Cardiac muscle cell (in vitro differentiated cells and primary cell): ENCODE measurements around the gene ZAR1L. TPM values are rescaled to one million over a fixed set of nuclear protein-coding genes. Genes with fewer than 3 reads are reported as not detected.

Source experiments
- DNase-seq, 2 donors: peaks; one replicate each; pipeline versions ENCODE4 v3.0.0 to v3.0.0-alpha.2; 2010 to 2017; ENCODE audit warnings: low read depth in 1 of 2, low spot score in 1 of 2
- H3K27ac ChIP-seq: fragments of 200-600 bp; sonication (generic); 2 replicates; pipeline ENCODE4 v1.5.1; 2016
- H3K27me3 ChIP-seq: fragments of 200-600 bp; sonication (generic); 2 replicates; pipeline ENCODE4 v1.6.0; 2016; ENCODE audit warnings: control low read depth
- H3K36me3 ChIP-seq: fragments of 200-600 bp; sonication (generic); 2 replicates; pipeline ENCODE4 v1.5.1; 2016; ENCODE audit warnings: control low read depth
- H3K4me1 ChIP-seq: fragments of 200-600 bp; sonication (generic); 2 replicates; pipeline ENCODE4 v1.8.1; 2017; ENCODE audit warnings: low read depth, mild to moderate bottlenecking, mixed run types
- H3K4me3 ChIP-seq: fragments of 200-600 bp; sonication (generic); 2 replicates; pipeline ENCODE4 v1.5.1; 2016; ENCODE audit warnings: mild to moderate bottlenecking
- H3K9me3 ChIP-seq: fragments of 200-600 bp; sonication (generic); 2 replicates; pipeline ENCODE4 v1.5.1; 2017; ENCODE audit warnings: low read depth, mild to moderate bottlenecking, control low read depth
- CTCF ChIP-seq: IDR thresholded peaks from 2 replicates; pipeline ENCODE4 v1.5.1; 2012; ENCODE audit warnings: low read depth, mild to moderate bottlenecking, low read length
- polyA plus RNA-seq: library from polyadenylated mRNA; unstranded; fragments of >200 nt; fragmentation: Nextera tagmentation; extraction: Ambion mirVana; gene quantifications from 2 replicates; pipeline ENCODE4 v1.2.1, GENCODE V29; 2016
- total RNA-seq: library from RNA; depleted of rRNA; stranded (reverse); fragments of >200 nt; gene quantifications from 2 replicates; pipeline ENCODE4 v1.2.3, GENCODE V29; 2016

ZAR1L gene
- total and polyA plus RNA-seq, 2 experiments from 2014 or later: not detected

GRCh38 chr13:32317716-32318465, 2.7 kb upstream of the ZAR1L start:
- no peaks in the 10 kb centered on the region for H3K27me3 ChIP-seq
- no peaks in the 10 kb centered on the region for H3K36me3 ChIP-seq
- no peak for TF ChIP-seq CTCF
- H3K27ac ChIP-seq: no peak overlapping the region
- no peaks in the 10 kb centered on the region for H3K4me1 ChIP-seq
- DNase-seq: no peak
- H3K4me3 ChIP-seq: no peak overlapping the region
- H3K9me3 ChIP-seq: no peaks in the 10 kb centered on the region

GRCh38 chr13:32316501-32316900, 1.3 kb upstream of the ZAR1L start:
- TF ChIP-seq CTCF: no peak
- H3K4me1 ChIP-seq: no peaks in the 10 kb centered on the region
- H3K4me3 ChIP-seq: peak overlapping the region; percentile 58
- no peaks in the 10 kb centered on the region for H3K36me3 ChIP-seq
- H3K9me3 ChIP-seq: no peaks in the 10 kb centered on the region
- no peak for DNase-seq
- no peaks in the 10 kb centered on the region for H3K27me3 ChIP-seq
- H3K27ac ChIP-seq: no peak overlapping the region

DNA sequence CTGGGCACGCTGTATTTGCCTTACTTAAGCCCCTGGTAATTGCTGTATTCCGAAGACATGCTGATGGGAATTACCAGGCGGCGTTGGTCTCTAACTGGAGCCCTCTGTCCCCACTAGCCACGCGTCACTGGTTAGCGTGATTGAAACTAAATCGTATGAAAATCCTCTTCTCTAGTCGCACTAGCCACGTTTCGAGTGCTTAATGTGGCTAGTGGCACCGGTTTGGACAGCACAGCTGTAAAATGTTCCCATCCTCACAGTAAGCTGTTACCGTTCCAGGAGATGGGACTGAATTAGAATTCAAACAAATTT, 821 bp upstream of the ZAR1L start:
- Histone ChIP-seq H3K4me1 (no peaks in the 10 kb centered on the region), H3K36me3 (no peaks in the 10 kb centered on the region), H3K9me3 (no peaks in the 10 kb centered on the region), H3K27me3 (no peaks in the 10 kb centered on the region), H3K4me3 (peak overlapping the region; percentile 58), H3K27ac (peak overlapping the region; percentile 85)
- TF ChIP-seq CTCF: no peak
- no peak for DNase-seq

DNA sequence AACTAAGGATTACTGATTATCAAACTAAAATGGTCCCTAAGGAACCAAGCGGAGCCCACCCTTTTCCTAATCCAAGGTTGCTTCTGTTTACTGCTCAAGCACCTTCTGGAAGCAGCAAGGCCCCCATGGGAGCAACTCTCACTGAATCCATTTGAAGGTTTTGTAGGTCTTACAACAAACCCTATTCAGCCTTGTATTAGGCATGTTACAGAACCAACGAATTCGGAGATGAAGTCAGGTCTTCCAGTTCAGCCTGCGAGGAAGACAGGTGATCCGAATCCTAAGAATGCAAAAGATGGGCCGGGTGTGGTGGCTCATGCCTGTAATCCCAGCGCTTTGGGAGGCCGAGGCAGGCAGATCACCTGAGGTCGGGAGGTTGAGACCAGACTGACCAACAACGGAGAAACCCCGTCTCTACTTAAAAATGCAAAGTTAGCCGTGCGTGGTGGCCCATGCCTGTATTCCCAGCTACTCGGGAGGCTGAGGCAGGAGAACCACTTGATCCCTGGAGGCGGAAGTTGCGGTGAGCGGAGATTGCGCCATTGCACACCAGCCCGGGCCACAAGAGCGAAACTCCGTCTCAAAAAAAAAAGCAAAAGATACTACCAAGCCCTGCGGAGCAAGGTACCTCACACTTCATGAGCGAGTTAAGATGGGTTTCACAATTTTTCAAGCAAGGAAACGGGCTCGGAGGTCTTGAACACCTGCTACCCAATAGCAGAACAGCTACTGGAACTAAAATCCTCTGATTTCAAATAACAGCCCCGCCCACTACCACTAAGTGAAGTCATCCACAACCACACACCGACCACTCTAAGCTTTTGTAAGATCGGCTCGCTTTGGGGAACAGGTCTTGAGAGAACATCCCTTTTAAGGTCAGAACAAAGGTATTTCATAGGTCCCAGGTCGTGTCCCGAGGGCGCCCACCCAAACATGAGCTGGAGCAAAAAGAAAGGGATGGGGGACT, 609 bp downstream of the ZAR1L start:
- peak overlapping the region; percentile 58 for H3K4me3 ChIP-seq
- no peaks in the 10 kb centered on the region for H3K36me3 ChIP-seq
- H3K9me3 ChIP-seq: no peaks in the 10 kb centered on the region
- H3K27me3 ChIP-seq: no peaks in the 10 kb centered on the region
- peak overlapping the region; percentile 85 for H3K27ac ChIP-seq
- no peaks in the 10 kb centered on the region for H3K4me1 ChIP-seq
- peak; percentile 19 to 66 for DNase-seq
- no peak for TF ChIP-seq CTCF

DNA sequence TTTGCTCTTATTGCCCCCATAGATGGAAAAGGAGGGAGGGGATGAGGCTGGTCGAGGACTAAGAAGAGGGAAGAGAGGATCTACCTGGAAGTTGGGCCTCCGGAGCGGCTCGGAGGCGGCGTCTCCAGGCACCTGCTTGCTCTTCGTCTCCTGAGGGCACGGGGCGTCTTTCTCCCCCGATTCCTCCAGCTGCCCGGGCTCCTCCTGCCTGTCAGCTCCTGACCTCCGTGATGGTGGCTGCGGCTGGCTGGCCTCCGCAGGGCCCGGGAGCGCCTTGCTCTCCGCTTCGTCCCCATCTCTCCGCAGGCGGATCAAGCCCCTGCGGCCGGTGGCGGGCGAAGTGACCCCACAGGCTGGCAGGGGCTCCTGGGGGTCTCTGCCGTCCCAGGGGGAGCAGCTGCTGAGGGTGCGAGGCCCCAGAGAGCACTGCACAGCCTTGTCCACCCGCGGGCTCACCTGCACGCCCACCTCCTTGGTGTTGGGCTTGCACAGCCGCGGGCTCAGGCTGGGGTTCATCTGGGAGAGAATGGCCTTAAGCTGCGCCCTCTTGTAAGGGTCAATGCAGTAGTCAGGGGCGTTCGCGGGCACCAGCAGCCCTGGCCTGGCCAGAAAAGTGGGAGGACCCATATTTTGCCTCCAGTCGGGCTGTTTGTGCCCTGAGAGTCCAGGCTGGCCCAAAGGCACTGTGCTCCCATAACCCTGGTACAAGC, 3.8 kb downstream of the ZAR1L start:
- no peaks in the 10 kb centered on the region for H3K4me1 ChIP-seq
- H3K27me3 ChIP-seq: no peaks in the 10 kb centered on the region
- DNase-seq: no peak

More for the DNA sequence above, 3.8 kb downstream of the ZAR1L start:
- H3K36me3 ChIP-seq: no peaks in the 10 kb centered on the region
- H3K27ac ChIP-seq: no peak overlapping the region
- TF ChIP-seq CTCF: no peak
- H3K4me3 ChIP-seq: no peak overlapping the region
- no peaks in the 10 kb centered on the region for H3K9me3 ChIP-seq
